ENCODE data around the gene SMG6.

The SMG6 gene

DNA sequence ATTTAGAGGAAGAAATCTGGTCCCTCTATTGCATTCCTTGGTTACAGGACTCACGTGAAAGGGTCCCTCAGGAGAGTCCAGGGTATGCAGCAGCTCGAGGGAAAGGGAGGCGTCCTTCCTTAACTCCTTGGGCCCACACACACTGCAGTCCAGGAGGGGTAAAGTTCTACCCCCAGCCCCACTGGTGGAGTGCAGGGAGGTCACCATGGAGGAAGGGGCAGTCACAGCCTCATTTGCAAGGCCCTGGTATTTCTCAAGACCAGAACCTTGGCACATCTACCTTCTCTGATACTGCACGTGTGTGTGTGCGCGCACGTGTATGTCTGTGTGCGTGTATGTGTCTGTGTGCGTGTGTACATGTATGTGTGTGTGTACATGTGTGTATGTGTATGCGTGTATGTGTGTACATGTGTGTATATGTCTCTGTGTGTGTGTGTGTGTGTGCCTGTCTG is 237.6 kb downstream of the SMG6 start:
- TF ChIP-seq TEAD4 (IDR thresholded peaks at IDR 0.05) (no peak), RAD21 (IDR thresholded peaks at IDR 0.05; ENCODE audit: low read depth) (no peak), TCF12 (IDR thresholded peaks at IDR 0.05; ENCODE audit: low read depth) (no peak), CEBPB (IDR thresholded peaks at IDR 0.05) (no peak), TAF1 (IDR thresholded peaks at IDR 0.05; ENCODE audit: low read depth) (no peak)
- TF ChIP-seq, protein P1, sequence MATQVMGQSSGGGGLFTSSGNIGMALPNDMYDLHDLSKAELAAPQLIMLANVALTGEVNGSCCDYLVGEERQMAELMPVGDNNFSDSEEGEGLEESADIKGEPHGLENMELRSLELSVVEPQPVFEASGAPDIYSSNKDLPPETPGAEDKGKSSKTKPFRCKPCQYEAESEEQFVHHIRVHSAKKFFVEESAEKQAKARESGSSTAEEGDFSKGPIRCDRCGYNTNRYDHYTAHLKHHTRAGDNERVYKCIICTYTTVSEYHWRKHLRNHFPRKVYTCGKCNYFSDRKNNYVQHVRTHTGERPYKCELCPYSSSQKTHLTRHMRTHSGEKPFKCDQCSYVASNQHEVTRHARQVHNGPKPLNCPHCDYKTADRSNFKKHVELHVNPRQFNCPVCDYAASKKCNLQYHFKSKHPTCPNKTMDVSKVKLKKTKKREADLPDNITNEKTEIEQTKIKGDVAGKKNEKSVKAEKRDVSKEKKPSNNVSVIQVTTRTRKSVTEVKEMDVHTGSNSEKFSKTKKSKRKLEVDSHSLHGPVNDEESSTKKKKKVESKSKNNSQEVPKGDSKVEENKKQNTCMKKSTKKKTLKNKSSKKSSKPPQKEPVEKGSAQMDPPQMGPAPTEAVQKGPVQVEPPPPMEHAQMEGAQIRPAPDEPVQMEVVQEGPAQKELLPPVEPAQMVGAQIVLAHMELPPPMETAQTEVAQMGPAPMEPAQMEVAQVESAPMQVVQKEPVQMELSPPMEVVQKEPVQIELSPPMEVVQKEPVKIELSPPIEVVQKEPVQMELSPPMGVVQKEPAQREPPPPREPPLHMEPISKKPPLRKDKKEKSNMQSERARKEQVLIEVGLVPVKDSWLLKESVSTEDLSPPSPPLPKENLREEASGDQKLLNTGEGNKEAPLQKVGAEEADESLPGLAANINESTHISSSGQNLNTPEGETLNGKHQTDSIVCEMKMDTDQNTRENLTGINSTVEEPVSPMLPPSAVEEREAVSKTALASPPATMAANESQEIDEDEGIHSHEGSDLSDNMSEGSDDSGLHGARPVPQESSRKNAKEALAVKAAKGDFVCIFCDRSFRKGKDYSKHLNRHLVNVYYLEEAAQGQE (IDR thresholded peaks at IDR 0.05; ENCODE audit: low read depth) = no peak
- TF ChIP-seq, protein P2, sequence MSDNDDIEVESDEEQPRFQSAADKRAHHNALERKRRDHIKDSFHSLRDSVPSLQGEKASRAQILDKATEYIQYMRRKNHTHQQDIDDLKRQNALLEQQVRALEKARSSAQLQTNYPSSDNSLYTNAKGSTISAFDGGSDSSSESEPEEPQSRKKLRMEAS (IDR thresholded peaks at IDR 0.05) = no peak

DNA sequence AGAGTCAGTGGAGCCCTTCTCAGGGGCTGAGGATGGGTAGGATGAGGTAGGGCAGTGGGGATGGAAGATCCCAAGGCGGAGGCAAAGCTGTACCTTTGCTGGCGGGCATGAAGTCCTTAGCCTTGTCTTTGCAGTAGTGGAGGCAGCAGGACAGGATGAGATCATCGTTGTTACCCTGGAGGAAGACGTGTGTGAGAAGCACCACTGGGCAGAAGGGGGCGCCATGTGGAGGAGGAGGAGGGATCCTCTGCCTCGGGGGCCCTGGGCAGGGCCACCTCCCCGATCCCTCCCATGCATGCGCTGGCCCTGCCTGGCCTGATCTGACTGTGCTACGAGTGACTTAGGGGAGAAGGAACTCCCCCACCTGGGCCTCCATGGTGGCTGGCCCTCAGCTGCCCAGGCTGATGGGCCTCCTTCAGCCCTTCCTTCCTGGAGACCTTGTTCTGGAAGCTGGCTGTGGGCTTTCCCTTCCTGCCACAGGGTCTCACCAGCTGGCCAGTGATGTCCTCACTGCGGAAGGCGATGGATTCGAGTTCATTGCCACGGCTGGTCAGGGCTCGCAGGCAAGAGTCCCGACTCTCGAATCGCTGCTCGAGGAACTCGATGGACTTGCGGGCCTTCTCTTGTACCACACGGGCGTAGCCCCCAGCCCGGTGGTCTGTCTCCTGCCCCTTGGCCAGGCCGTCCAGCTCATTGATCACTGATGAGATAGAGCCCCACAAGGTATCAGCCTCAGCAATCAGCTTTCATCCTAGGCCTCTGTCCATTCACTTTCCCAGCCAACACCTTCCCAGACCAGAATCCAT is 238.4 kb downstream of the SMG6 start:
- TF ChIP-seq NFIC (IDR thresholded peaks at IDR 0.05) = no peak
- peak; percentile 28; the same call in 1 of the 2 replicates for TF ChIP-seq RAD21 (IDR thresholded peaks at IDR 0.05; ENCODE audit: low read depth)

DNA sequence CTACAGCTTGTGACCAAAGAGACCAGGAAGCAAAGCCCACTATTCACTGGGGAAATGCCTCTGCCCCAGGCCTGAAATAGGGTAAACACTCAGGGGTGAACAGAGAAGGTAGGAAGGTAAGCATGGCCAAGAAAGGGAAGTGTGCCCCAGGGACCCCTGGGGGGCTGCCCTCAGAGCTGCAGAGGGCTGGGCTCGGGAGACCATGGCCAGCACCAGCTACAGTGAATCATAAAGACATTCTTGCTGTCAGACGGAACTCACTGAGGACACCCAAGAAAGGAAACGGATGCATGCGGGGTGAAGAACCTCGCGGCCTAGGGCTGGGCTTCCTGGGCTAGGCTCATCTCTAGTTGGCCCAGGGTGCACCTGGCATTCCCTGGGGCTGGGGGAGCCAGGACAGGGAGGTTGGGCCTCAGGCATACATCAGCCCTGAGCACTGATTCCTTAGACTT is 239.0 kb downstream of the SMG6 start:
- TF ChIP-seq, protein P1 (IDR thresholded peaks at IDR 0.05; ENCODE audit: low read depth) = no peak
- no peak for TF ChIP-seq ZBTB7A (IDR thresholded peaks at IDR 0.05; ENCODE audit: low read depth)
- TF ChIP-seq TCF12 (IDR thresholded peaks at IDR 0.05; ENCODE audit: low read depth) = no peak
- no peak for TF ChIP-seq CEBPB (IDR thresholded peaks at IDR 0.05)
- TF ChIP-seq YY1 (IDR thresholded peaks at IDR 0.05; ENCODE audit: low read depth) = no peak
- TF ChIP-seq EGR1 (IDR thresholded peaks at IDR 0.05) = no peak
- TF ChIP-seq, protein P3, sequence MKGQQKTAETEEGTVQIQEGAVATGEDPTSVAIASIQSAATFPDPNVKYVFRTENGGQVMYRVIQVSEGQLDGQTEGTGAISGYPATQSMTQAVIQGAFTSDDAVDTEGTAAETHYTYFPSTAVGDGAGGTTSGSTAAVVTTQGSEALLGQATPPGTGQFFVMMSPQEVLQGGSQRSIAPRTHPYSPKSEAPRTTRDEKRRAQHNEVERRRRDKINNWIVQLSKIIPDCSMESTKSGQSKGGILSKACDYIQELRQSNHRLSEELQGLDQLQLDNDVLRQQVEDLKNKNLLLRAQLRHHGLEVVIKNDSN (IDR thresholded peaks at IDR 0.05) = no peak
- TF ChIP-seq TEAD4 (IDR thresholded peaks at IDR 0.05) = no peak
- TF ChIP-seq EP300 (IDR thresholded peaks at IDR 0.05; ENCODE audit: borderline replicate concordance) = no peak
- no peak for TF ChIP-seq CREB1 (IDR thresholded peaks at IDR 0.05; ENCODE audit: low read depth)
- no peak for TF ChIP-seq RAD21 (IDR thresholded peaks at IDR 0.05; ENCODE audit: low read depth)
- TF ChIP-seq FOXM1 (IDR thresholded peaks at IDR 0.05; ENCODE audit: borderline replicate concordance, low read depth) = no peak
- TF ChIP-seq, protein P2 (IDR thresholded peaks at IDR 0.05) = no peak
- no peak for TF ChIP-seq TAF1 (IDR thresholded peaks at IDR 0.05; ENCODE audit: low read depth)
- no peak for TF ChIP-seq NFIC (IDR thresholded peaks at IDR 0.05)

DNA sequence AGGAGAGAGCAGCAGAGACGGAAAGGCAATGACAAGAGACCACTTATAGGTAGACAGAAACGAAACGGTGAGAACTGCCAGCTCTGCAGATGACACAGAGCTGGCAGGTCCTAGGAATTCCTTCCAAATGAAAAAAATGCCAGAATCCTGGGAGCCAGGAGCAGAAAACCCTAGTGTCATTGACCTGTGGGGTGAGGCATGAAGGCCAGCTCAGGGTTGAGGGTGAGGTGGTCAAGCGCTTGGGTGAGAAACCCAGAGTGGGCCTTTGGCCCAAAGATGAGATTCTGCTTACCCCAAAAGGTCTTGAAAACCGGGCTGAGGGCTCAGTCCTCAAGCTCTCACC is 239.5 kb downstream of the SMG6 start:
- TF ChIP-seq YY1 (IDR thresholded peaks at IDR 0.05; ENCODE audit: low read depth) (no peak), TEAD4 (IDR thresholded peaks at IDR 0.05) (no peak), FOXM1 (IDR thresholded peaks at IDR 0.05; ENCODE audit: borderline replicate concordance, low read depth) (no peak), CREB1 (IDR thresholded peaks at IDR 0.05; ENCODE audit: low read depth) (no peak), TCF12 (IDR thresholded peaks at IDR 0.05; ENCODE audit: low read depth) (no peak), EGR1 (IDR thresholded peaks at IDR 0.05) (no peak), RAD21 (IDR thresholded peaks at IDR 0.05; ENCODE audit: low read depth) (no peak), EP300 (IDR thresholded peaks at IDR 0.05; ENCODE audit: borderline replicate concordance) (no peak), ZBTB7A (IDR thresholded peaks at IDR 0.05; ENCODE audit: low read depth) (no peak), TAF1 (IDR thresholded peaks at IDR 0.05; ENCODE audit: low read depth) (no peak), CEBPB (IDR thresholded peaks at IDR 0.05) (no peak)
- TF ChIP-seq, protein P2 (IDR thresholded peaks at IDR 0.05) = no peak
- TF ChIP-seq, protein P1 (IDR thresholded peaks at IDR 0.05; ENCODE audit: low read depth) = no peak

Data from Ishikawa (cell line).